Peyer's patch (tissue), 4 donors: ENCODE results near the gene ERMARD. TPM values are rescaled to one million over a fixed set of nuclear protein-coding genes. Genes with fewer than 3 reads are reported as not detected.
"Not testable (repeated sequence)": the region's sequence is repeated elsewhere in the genome, so short reads cannot be mapped to it uniquely, and the experiment has no call there.

ENCODE experiments used
- DNase-seq, 3 donors: peaks; one replicate each; pipeline ENCODE4 v3.0.0-alpha.2; 2017 to 2019
- H3K27ac ChIP-seq, 4 donors: fragments of 200-600 bp; sonication (generic); one replicate each; pipeline ENCODE4 v1.5.1; 2016 to 2019
- H3K27me3 ChIP-seq, 2 donors: fragments of 200-600 bp; sonication (generic); one replicate each; pipeline ENCODE4 v1.5.1; 2019
- H3K36me3 ChIP-seq, 3 donors: fragments of 200-600 bp; sonication (generic); one replicate each; pipeline ENCODE4 v1.5.1; 2016 to 2019
- H3K4me1 ChIP-seq, 4 donors: fragments of 200-600 bp; sonication (generic); one replicate each; pipeline ENCODE4 v1.5.1; 2016 to 2019
- H3K4me3 ChIP-seq, 4 donors: fragments of 200-600 bp; sonication (generic); 1 replicate in 3 of 4; 2 replicates in 1 of 4; pipeline ENCODE4 v1.5.1; 2016 to 2019; ENCODE audit warnings: mild to moderate bottlenecking in 1 of 4
- H3K9me3 ChIP-seq, 4 donors: fragments of 200-600 bp; sonication (generic); one replicate each; pipeline ENCODE4 v1.5.1; 2016 to 2019; ENCODE audit warnings: mild to moderate bottlenecking in 1 of 4
- CTCF ChIP-seq, 6 experiments: fragments of 450-650 bp in 4 of 6; fragments of 200-600 bp in 2 of 6; sonication (generic) in 1 of 6; IDR thresholded peaks; one replicate each; pipeline ENCODE4 v1.5.1; 2017 to 2019; ENCODE audit warnings: antibody characterized with exemption in 6 of 6, mild to moderate bottlenecking in 3 of 6, moderate library complexity in 1 of 6
- POLR2A ChIP-seq, 2 donors: fragments of 450-650 bp; IDR thresholded peaks; one replicate each; pipeline ENCODE4 v1.5.1; 2017; ENCODE audit warnings: antibody characterized with exemption in 2 of 2, mild to moderate bottlenecking in 2 of 2, moderate library complexity in 2 of 2
- total RNA-seq, 4 donors: library from RNA; depleted of rRNA; stranded (reverse); fragments of >200 nt; gene quantifications; one replicate each; pipeline ENCODE4 v1.1.0, GENCODE V29; 2016

Gene ERMARD
- total RNA-seq, 4 donors from 2014 or later = 21.7 to 82.5 (median 32.6) TPM

GRCh38 chr6:169755162-169755561 lies 3.7 kb downstream of the ERMARD start:
- DNase-seq = no peak
- Histone ChIP-seq H3K27me3 (no peaks in the 10 kb centered on the region), H3K9me3 (no peaks in the 10 kb centered on the region), H3K4me3 (no peak overlapping the region), H3K27ac (no peak overlapping the region), H3K4me1 (peaks cover 0 to 13% (median 2%) of the 10 kb centered on the region in 4 donors), H3K36me3 (peaks cover 0 to 38% (median 0%) of the 10 kb centered on the region in 3 donors)
- TF ChIP-seq POLR2A (IDR thresholded peaks at IDR 0.05) = no peak
- TF ChIP-seq CTCF (IDR thresholded peaks at IDR 0.05) = no peak

- DNase-seq = no peak
- no peaks in the 10 kb centered on the region for H3K4me1 ChIP-seq
- peaks cover 0 to 76% (median 0%) of the 10 kb centered on the region in 3 donors for H3K36me3 ChIP-seq
- H3K27ac ChIP-seq = no peak overlapping the region
- H3K4me3 ChIP-seq = no peak overlapping the region
- no peak for TF ChIP-seq POLR2A (IDR thresholded peaks at IDR 0.05)
- TF ChIP-seq CTCF (IDR thresholded peaks at IDR 0.05) = no peak
- H3K27me3 ChIP-seq = no peaks in the 10 kb centered on the region
- no peaks in the 10 kb centered on the region for H3K9me3 ChIP-seq
Observed at GRCh38 chr6:169763308-169763707, 11.9 kb downstream of the ERMARD start.

DNA sequence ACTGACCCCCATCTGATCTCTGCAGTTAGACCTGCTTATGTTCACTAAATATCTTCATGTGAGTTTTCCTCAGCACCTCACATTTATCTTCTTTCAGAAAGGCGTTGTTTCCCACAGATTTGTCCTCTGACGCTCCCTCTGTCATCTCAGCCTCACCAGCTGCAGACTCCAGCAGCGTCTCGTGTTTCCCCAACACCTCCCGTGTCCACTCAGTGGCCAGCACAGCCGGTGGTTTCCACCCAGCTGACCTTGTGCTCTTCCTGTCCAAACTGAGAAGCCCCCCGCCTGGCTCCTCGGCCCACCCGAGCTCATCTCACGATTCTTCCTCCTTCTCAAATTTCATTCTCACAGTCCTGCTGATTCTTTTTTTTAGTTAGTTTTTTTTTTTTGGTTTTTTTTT lies 12.5 kb downstream of the ERMARD start:
- TF ChIP-seq POLR2A (IDR thresholded peaks at IDR 0.05) (no peak), CTCF (IDR thresholded peaks at IDR 0.05) (no peak)
- Histone ChIP-seq H3K9me3 (no peaks in the 10 kb centered on the region), H3K4me1 (no peaks in the 10 kb centered on the region), H3K36me3 (peaks cover 0 to 76% (median 0%) of the 10 kb centered on the region in 3 donors), H3K27ac (no peak overlapping the region), H3K27me3 (no peaks in the 10 kb centered on the region), H3K4me3 (no peak overlapping the region)
- no peak for DNase-seq

GRCh38 chr6:169765789-169766188 lies 14.4 kb downstream of the ERMARD start:
- H3K4me1 ChIP-seq, H3K27me3 ChIP-seq, DNase-seq, H3K27ac ChIP-seq, H3K9me3 ChIP-seq, H3K4me3 ChIP-seq: not testable (repeated sequence)
- H3K36me3 ChIP-seq = peaks cover 0 to 68% (median 0%) of the 10 kb centered on the region in 3 donors

- peaks cover 0 to 63% (median 0%) of the 10 kb centered on the region in 3 donors for H3K36me3 ChIP-seq
- TF ChIP-seq CTCF (IDR thresholded peaks at IDR 0.05) (no peak), POLR2A (IDR thresholded peaks at IDR 0.05) (no peak)
- H3K27ac ChIP-seq = no peak overlapping the region
- no peaks in the 10 kb centered on the region for H3K9me3 ChIP-seq
- no peaks in the 10 kb centered on the region for H3K27me3 ChIP-seq
- H3K4me1 ChIP-seq = no peaks in the 10 kb centered on the region
- no peak overlapping the region for H3K4me3 ChIP-seq
- DNase-seq = no peak
Observed at GRCh38 chr6:169766232-169766631, 14.8 kb downstream of the ERMARD start.

GRCh38 chr6:169766921-169767736 lies 15.7 kb downstream of the ERMARD start:
- Histone ChIP-seq H3K4me1 (no peaks in the 10 kb centered on the region), H3K27ac (no peak overlapping the region), H3K9me3 (no peaks in the 10 kb centered on the region), H3K27me3 (no peaks in the 10 kb centered on the region), H3K4me3 (no peak overlapping the region), H3K36me3 (peaks cover 0 to 64% (median 0%) of the 10 kb centered on the region in 3 donors)
- TF ChIP-seq CTCF (IDR thresholded peaks at IDR 0.05) (no peak), POLR2A (IDR thresholded peaks at IDR 0.05) (no peak)
- no peak for DNase-seq
